Measurements from ENCODE around the gene RSPO3.

- TF ChIP-seq, protein P1, sequence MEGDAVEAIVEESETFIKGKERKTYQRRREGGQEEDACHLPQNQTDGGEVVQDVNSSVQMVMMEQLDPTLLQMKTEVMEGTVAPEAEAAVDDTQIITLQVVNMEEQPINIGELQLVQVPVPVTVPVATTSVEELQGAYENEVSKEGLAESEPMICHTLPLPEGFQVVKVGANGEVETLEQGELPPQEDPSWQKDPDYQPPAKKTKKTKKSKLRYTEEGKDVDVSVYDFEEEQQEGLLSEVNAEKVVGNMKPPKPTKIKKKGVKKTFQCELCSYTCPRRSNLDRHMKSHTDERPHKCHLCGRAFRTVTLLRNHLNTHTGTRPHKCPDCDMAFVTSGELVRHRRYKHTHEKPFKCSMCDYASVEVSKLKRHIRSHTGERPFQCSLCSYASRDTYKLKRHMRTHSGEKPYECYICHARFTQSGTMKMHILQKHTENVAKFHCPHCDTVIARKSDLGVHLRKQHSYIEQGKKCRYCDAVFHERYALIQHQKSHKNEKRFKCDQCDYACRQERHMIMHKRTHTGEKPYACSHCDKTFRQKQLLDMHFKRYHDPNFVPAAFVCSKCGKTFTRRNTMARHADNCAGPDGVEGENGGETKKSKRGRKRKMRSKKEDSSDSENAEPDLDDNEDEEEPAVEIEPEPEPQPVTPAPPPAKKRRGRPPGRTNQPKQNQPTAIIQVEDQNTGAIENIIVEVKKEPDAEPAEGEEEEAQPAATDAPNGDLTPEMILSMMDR (IDR thresholded peaks at IDR 0.05): no peak
- no peak for TF ChIP-seq POLR2A (IDR thresholded peaks at IDR 0.05)
Measured at GRCh38 chr6:127131275-127131674, 12.8 kb downstream of the RSPO3 start.
